GM19468 (cell line): Measurements from ENCODE around the gene XXYLT1.

Experiments used
- ATAC-seq: cut with Tn5 transposase; IDR thresholded peaks from one replicate; pipeline ENCODE4 v1.9.1; 2021; ENCODE audit warnings: mild to moderate bottlenecking, moderate library complexity, moderate number of reproducible peaks; ENCODE audit not compliant: unreplicated experiment; ENCODE audit errors: extremely low read depth

XXYLT1 gene

GRCh38 chr3:195172896-195173295, 98.1 kb downstream of the XXYLT1 start:
- no peak for ATAC-seq

DNA sequence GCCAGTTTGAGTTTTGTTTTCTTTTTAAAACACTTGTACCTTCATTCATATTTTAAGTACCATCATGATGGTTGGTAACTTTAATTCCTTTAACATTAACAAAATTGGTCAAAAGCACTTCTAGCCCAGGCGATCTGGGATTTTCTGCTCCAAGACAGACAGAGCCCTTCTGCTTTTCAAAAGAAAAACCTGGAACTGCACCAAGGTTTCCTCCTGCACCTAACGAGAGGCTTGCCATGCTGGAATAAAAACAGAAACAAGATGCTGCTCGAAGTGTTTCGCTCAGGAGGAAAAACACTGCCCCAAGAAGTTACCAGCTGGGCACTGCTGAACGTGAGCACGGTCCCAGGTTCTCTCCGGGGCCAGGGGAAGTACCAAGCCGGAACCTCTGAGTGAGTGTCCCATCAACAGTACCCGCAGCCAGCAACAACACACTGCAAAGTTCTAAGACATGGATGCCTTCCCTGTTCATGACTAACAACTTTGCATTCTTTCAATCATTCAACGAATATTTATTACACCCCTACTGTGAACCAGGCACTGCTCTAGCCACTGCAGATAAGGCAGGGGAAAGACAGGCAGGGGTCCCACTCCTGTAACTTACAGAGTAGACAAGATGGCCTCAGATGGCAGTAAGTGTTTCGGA, 98.8 kb downstream of the XXYLT1 start:
- no peak for ATAC-seq

GRCh38 chr3:195171093-195171873, 99.7 kb downstream of the XXYLT1 start:
- no peak for ATAC-seq

DNA sequence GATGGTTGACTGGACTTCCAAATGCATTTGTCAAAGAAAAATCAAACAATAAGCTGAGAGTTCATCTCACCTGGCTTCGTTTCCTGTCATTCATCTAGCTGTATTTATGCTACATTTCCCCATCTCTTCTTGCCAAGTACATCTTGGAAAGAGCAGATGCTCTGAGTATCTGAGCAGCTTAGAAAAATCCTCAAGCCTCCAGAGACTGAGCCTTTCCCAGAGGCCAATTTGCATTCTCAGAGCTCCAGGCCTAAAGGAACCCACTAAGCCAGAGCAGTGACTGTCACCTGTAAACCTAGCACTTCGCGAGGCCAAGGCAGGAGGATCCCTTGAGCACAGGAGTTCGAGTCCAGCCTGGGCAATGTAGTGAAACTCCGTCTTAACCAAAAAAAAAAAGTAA, 100.5 kb downstream of the XXYLT1 start:
- ATAC-seq: no peak

- ATAC-seq: no peak
These were observed 101.8 kb downstream of the XXYLT1 start for GRCh38 chr3:195169011-195169649.

- no peak for ATAC-seq
These were observed 102.8 kb downstream of the XXYLT1 start for GRCh38 chr3:195168009-195168762.

- no peak for ATAC-seq
These were observed 105.2 kb downstream of the XXYLT1 start for GRCh38 chr3:195165790-195166189.

GRCh38 chr3:195165265-195165609, 105.7 kb downstream of the XXYLT1 start:
- no peak for ATAC-seq

- no peak for ATAC-seq
These were observed 106.2 kb downstream of the XXYLT1 start for GRCh38 chr3:195164573-195165264.

DNA sequence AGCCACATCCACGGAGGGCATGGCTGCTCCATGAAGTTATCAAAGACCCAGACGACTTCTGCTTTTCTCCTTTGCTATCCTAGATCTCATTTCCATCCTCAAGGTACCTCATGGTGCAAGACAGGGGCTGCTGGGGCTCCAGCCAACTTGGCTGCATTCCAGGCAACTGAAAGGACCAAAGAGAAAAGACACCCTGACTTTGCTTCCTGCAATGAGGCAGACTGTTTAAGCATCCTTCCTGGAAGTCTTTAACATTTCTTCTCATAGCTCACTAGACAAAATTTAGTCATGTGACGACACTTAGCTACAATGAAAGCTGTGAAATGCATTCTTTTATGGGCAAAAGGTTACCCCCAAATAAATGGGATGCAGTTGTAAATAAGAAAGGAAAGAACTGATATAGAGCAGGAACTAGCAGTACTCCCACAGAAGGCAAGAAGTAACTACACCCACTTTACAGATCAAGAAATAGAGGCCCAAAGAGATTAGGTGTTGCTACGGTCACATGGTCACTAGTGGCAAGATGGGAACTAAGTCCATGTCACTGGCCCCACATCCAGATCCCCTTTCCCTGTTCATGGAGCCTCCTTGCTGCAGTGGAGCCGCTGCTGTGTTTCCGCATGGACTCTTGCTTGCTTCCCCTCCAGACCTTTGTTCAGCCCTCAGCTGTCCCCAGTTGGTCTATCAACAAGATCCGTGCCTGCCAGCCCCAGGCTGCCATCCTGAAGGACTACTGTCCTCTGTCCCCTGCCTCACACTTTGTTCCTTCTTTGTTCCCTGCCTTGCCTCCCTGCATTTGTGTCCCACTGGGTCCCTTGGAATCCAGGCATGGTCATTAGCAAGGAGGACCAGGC, 107.0 kb downstream of the XXYLT1 start:
- no peak for ATAC-seq

GRCh38 chr3:195162816-195163215, 108.1 kb downstream of the XXYLT1 start:
- ATAC-seq: no peak

- ATAC-seq: peak; percentile 23
These were observed 108.8 kb downstream of the XXYLT1 start for GRCh38 chr3:195162033-195162669.

GRCh38 chr3:195160908-195161434, 110.0 kb downstream of the XXYLT1 start:
- ATAC-seq: no peak

DNA sequence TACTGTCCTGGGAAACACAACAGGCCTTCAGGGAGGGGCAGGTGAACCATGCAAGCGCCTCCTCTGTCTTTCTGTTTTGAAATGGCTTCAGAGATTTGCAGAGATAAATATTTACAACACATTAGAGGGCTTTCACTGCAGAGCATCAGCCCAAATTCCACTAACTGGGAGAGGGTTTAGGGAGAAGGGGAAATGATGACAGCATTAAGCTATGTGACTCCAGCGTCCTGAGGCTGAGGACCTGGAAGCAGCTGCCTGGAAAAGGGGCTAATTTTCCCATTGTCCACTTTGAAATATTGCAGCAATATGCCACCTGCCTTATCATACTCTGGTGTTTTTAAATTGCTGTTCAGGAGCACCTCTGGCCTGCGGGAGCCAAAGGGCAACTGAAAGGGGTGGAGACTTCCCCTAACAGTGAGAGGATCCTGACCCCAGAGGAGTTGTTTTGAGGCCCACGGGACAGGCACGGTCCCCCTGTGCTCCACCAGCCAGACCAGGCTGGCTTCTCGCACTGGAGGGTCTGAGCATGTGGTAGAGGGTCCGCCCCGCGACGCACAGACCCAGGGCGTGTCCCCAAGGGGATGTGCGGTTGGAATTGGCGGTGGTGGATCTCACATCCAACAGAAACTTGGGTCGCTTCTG, 110.6 kb downstream of the XXYLT1 start:
- ATAC-seq: no peak

- ATAC-seq: no peak
These were observed 111.2 kb downstream of the XXYLT1 start for GRCh38 chr3:195159814-195160165.

GRCh38 chr3:195159117-195159813, 111.7 kb downstream of the XXYLT1 start:
- no peak for ATAC-seq

- ATAC-seq: no peak
These were observed 114.6 kb downstream of the XXYLT1 start for GRCh38 chr3:195156286-195156890.
